NCI-H128 (cell line): Measurements from ENCODE around the gene DRGX.

ENCODE experiments used
- DNase-seq: peaks from one replicate; lab custom pipeline; 2025; ENCODE audit not compliant: unreplicated experiment; lab: John Stamatoyannopoulos, UW

Gene DRGX

GRCh38 chr10:49348593-49348992, 47.3 kb downstream of the DRGX start:
- no peak for DNase-seq

DNA sequence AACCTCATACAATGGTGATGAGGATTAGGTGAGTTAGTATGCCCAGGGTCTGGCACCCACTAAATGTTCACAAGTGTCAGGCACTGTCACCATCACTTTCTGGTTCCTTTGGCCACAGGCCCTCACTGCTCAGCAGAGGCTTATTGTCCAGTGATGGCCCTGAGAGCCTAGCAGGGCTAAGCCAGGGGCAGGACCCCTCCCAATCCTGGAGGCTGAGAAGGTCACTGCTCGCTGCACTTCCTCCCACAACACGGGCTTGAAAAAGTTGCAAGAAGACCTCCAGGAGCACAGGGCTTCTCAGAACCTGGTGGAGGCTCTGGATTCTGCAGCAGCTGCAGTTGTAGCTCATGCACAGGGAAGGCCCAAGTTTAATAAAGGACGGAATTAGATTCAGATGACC, 48.1 kb downstream of the DRGX start:
- DNase-seq: no peak

DNA sequence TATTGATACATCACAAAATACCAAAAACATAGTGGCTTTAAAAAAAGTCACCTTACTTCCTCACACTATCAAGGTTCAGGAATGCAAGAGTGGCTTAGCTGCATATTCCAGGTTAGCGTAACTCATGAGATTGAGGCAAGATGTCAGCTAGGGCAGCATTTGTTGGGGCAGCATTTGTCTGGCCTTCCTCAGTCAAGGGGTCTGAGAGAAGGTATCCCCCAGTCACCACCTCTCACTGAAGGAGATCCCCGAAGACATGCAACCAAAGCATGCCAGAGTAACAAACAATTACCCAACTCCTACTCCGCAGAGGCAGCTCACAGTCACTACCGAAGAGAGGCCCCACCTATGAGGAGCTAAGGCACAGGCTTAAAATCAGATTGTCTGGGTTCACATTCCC, 48.5 kb downstream of the DRGX start:
- DNase-seq: no peak

- DNase-seq: no peak
Measured at GRCh38 chr10:49344840-49345239, 51.0 kb downstream of the DRGX start.

DNA sequence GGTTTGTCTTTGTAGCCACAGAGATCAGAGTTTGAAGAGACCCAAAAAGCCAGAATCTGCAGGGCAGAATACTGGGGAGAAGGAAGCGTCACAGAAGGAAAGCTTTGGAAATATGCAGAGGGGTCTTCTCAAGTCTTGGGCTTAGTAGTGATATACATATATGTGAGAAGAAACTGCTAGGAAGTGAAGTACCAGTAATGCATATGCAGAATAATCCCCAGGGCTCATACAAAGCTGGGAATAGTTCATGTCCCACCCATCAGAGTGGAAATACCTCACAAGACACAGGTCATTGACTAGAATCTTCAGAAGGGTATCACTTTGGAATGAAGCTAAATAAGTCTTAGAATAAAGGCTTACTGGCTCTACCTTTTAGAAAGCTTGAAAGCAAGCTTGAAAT, 57.3 kb downstream of the DRGX start:
- no peak for DNase-seq

DNA sequence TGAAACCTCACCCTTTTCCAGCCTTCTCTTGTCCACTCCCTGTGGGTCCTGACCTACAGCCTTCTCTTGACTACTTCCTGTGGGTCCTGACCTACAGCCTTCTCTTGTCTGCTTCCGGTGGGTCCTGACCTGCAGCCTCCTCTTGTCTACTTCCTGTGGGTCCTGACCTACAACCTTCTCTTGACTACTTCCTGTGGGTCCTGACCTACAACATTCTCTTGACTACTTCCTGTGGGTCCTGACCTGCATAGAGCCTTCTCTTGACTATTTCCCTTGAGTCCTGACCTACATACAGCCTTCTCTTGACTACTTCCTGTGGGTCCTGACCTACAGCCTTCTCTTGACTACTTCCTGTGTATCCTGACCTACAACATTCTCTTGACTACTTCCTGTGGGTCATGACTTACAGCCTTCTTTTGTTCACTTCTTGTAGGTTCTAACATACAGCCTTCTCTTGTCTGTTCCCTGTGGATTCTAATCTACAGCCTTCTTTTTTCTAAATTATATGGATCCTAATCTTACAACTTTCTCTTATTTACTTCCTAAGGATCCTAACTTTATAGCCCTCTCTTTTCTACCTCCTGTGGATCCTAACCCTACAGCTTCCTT, 60.4 kb downstream of the DRGX start:
- DNase-seq: no peak

- no peak for DNase-seq
Measured at GRCh38 chr10:49334964-49335363, 60.9 kb downstream of the DRGX start.

DNA sequence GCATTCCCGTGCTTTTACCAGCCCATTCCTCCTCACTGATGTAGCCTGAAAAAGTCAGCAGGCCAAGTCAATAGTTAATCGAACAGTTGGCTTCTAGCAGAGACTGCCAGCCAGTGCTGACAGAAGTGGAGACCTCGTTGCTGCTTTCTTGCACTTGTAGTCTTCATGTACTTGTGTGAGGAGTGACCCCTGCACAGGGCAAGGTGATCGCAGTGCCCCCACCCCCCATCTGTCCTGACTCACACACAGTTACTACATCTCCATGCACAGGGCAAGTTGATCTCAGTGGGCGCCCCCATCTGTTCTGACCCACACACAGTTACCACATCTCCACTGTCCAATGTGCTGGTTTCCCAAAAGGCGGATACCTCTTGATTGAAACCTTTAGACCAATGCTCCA, 62.7 kb downstream of the DRGX start:
- DNase-seq: no peak

- DNase-seq: no peak
Measured at GRCh38 chr10:49332768-49333167, 63.1 kb downstream of the DRGX start.

DNA sequence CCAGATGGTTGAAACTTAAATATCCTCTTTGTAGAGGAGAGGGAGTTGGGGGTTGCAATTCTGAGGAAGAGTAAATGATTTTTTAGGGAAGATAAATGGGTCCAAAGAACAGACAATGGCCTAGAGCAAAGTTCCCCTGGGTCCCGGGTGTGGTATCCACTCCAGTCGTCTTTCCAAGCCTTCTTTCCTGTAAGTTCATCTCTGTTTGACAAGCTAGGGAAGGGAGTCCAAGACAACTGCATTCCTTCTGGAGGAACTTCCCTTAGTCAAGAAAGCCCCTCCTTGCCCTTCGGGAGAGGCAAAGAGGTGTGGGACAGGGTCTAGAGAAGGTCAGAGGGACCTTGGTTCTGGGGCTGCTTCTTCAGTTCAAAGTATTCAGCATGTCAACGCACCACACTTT, 63.6 kb downstream of the DRGX start:
- no peak for DNase-seq

- DNase-seq: no peak
Measured at GRCh38 chr10:49331431-49331830, 64.5 kb downstream of the DRGX start.

GRCh38 chr10:49330127-49330665, 65.7 kb downstream of the DRGX start:
- no peak for DNase-seq

DNA sequence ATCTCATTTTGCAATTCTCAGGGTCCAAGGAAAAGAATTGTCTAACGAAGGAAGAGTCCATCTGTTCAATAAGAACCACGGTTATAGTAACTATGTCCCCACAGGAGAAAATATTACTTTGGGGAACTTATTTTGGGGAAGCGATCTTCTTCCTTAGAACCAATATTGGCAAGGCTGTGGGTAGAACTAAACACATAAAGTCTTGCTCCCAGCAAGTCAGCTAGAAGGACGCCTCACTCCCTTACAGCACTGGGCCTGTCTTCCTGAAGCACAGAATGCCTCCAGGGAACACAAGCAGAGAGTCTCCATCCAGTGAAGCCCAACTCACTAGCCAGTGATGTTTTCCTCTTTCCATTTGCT, 66.8 kb downstream of the DRGX start:
- no peak for DNase-seq

- DNase-seq: no peak
Measured at GRCh38 chr10:49328401-49329145, 67.3 kb downstream of the DRGX start.

DNA sequence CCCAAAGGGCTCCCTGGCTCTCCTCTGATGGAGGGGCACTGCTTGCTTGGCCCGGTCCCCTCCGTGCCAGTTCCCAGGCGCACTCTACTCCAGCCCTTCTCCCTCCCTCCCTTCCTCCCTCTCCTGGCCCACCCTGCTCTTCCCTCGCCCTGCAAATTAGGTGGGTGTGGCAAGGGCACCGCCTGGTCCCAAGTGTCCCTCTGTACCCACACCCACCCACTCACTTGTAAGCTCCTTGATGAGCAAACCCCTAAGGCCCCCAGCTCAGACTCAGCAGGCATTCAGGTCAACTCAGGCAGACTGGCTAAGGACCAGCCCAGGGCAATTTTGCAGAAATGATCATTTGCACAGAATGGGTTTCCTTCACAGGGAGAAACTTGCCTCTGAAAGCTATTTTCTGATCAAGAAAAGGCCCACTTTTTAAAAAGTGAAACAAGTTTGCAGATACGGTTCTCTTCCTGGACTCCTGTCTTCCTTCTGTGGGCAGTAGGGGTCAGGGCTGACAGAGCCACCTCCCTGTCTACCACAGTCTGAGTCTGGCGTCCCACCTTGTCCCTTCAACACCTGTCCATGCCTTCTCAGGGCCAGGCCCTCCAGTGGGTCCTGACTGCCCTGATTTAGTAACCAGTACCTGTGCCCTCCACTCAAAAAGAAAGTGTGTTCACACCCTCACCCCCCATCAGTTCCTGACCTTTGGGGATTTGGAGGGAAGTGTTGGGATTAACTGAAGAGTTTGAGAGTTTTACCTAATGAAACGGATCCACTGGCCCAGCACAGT, 68.7 kb downstream of the DRGX start:
- DNase-seq: no peak

DNA sequence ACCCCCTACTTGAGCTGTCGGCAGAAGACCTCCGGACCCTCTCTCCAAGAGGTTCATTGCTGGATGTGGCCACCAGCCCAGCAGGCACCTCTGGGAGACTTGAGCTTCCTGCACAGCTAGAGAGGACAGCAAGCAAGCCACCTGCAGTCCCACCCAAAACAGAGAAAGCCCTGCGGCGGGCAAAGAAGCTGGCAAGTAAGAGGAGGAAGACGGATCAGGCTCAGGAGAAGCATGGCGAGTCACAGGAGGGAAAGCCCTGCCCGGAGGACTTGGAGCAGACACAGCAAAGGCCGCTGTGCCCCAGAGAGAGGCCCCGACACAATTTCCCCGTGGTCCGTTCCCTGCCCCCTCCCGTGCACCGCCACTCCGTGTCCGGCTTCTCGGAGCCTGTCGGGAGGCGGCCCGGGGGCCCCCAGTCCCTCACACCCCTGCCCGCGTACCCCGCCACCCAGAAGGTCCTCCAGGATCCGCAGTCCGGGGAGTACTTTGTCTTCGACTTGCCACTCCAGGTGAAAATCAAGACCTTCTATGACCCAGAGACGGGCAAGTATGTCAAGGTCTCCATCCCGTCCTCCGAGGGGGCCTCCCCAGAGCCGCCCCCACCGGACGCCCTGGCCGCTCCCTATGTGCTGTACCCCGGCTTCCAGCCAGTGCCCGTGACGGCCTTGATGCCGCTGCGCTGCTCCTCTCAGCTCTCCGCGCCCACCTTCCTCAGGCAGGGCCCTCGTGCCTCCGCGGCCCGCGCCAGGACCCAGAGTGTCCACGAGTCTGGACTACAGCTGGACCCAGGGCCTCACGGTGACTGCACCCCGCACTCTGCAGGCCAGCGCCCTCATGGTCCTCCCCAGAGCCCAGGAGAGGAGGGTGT, 69.7 kb downstream of the DRGX start:
- DNase-seq: no peak

GRCh38 chr10:49325131-49325915, 70.6 kb downstream of the DRGX start:
- no peak for DNase-seq

DNA sequence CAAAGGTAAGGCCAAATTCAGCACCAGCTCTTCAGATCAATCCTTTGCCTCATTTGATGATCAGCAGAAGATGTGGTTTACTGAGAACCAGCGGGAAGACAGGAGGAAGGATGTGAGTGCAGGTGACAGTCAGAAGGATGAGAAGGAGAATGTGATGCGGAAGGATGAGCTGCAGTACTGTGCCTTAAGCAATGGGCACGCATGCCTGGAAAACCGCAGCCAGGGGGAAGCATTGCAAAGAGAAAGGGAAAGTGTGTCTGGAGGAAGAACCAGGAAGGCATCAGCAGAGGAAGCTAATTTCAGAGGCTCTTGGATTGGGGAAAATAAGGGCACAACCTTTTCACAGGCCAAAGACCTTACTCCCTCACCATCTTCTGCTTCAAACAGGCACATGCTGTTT, 71.2 kb downstream of the DRGX start:
- no peak for DNase-seq

GRCh38 chr10:49323896-49324270, 72.0 kb downstream of the DRGX start:
- no peak for DNase-seq

DNA sequence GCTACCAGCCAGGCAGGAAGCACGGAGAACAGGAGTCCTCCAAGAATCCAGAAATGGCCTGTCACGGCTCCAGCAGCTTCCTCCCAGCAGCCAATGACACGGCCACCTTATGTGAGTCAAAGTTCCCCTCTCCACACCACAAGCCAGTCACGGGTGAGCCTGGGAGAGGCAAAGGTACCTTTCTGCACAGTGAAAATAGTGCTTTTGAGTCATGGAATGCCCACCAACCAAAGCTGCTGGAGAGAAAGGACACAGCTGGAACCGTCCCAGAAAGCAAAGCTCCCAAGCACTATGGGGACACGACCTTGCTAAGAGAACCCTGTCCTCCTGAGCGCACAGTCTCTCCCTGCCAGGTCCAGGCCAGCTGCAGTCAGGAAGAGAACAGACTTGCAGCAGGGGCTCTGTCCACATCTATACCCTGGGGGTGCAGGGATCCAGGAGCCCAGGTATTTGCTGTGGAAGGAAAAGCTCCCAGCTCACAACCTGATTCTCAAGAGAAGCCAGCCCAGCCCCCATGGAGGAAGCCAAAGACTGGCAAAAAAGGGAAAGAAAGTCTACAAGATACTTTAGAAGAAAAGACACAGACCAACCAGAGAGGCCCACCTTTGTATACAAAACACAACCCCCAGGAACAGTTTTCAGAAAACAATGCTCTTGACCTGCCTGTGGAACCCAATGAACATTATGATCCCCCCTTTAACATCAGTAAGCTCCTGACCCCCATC, 72.6 kb downstream of the DRGX start:
- no peak for DNase-seq
